H1 (cell line): ENCODE data around the gene ACRBP. TPM values are rescaled to one million over a fixed set of nuclear protein-coding genes. Genes with fewer than 3 reads are reported as not detected.

ENCODE experiments used
- CTCF ChIA-PET: fragments of 300-600 bp; sonication (Branson Sonifier 250); formaldehyde crosslinking; loops from one replicate; lab custom pipeline; 2021; ENCODE audit not compliant: partially characterized antibody; lab: Charles Lee
- POLR2A ChIA-PET: fragments of 300-600 bp; sonication (Branson Sonifier 250); formaldehyde crosslinking; loops from one replicate; lab custom pipeline; 2021; ENCODE audit warnings: inconsistent platforms; ENCODE audit not compliant: partially characterized antibody; lab: Charles Lee
- DNase-seq, 2 experiments: peaks; one replicate each; pipeline versions ENCODE4 v3.0.0 to v3.0.0-alpha.2; 2010 to 2022; ENCODE audit warnings: low spot score in 2 of 2, low read depth in 1 of 2, mixed read lengths in 1 of 2
- FAIRE-seq: peaks from 2 replicates; lab custom pipeline; 2011; peaks lifted over from hg19 to GRCh38; lab: Jason Lieb, UNC
- H2AFZ ChIP-seq: 2 replicates; pipeline ENCODE4 v1.8.1; 2012; ENCODE audit warnings: low read length, inconsistent platforms
- H2AK5ac ChIP-seq: 2 replicates; pipeline ENCODE4 v1.6.1; 2013; ENCODE audit warnings: low read depth, low read length
- H2BK120ac ChIP-seq: replicated peaks from 2 replicates; pipeline ENCODE3; 2013; ENCODE audit warnings: low read depth, low read length, inconsistent platforms
- H2BK12ac ChIP-seq: 2 replicates; pipeline ENCODE4 v1.6.1; 2013; ENCODE audit warnings: low read depth, low read length
- H2BK15ac ChIP-seq: 2 replicates; pipeline ENCODE4 v1.6.1; 2013; ENCODE audit warnings: low read length
- H2BK20ac ChIP-seq: 2 replicates; pipeline ENCODE4 v1.6.1; 2013; ENCODE audit warnings: low read length
- H2BK5ac ChIP-seq: 2 replicates; pipeline ENCODE4 v1.6.1; 2013; ENCODE audit warnings: low read depth, low read length
- H3K14ac ChIP-seq: 2 replicates; pipeline ENCODE4 v1.6.1; 2013; ENCODE audit warnings: inconsistent platforms; ENCODE audit not compliant: insufficient read length
- H3K18ac ChIP-seq: 2 replicates; pipeline ENCODE4 v1.6.1; 2013; ENCODE audit warnings: low read length; ENCODE audit errors: extremely low read depth
- H3K23ac ChIP-seq: 2 replicates; pipeline ENCODE4 v1.6.1; 2013; ENCODE audit warnings: inconsistent platforms; ENCODE audit not compliant: insufficient read length
- H3K23me2 ChIP-seq: 2 replicates; pipeline ENCODE4 v1.6.1; 2013; ENCODE audit warnings: low read depth, low read length
- H3K27ac ChIP-seq: 2 replicates; pipeline ENCODE4 v1.6.1; 2011; ENCODE audit warnings: low read depth, low read length, inconsistent platforms
- H3K27me3 ChIP-seq, 4 experiments: replicated peaks in 1 of 4; 1 replicate in 1 of 4; 2 replicates in 3 of 4; pipeline versions ENCODE4 v1.6.1 to v1.8.1; 2011 to 2013; ENCODE audit warnings: low read length in 3 of 4, mild to moderate bottlenecking in 3 of 4, inconsistent platforms in 2 of 4, mixed read lengths in 2 of 4, moderate library complexity in 1 of 4; ENCODE audit not compliant: control insufficient read depth in 3 of 4, insufficient read depth in 3 of 4; ENCODE audit errors: extremely low read depth in 1 of 4
- H3K36me3 ChIP-seq, 4 experiments: 2 replicates each; pipeline versions ENCODE4 v1.6.1 to v1.8.1; 2011 to 2013; ENCODE audit warnings: mild to moderate bottlenecking in 4 of 4, low read length in 3 of 4, moderate library complexity in 2 of 4, control low read depth in 1 of 4, inconsistent platforms in 1 of 4; ENCODE audit not compliant: insufficient read depth in 4 of 4, control insufficient read depth in 2 of 4
- H3K4ac ChIP-seq: replicated peaks from 2 replicates; pipeline ENCODE3; 2013; ENCODE audit warnings: low read length, low read depth, mixed read lengths, inconsistent platforms; ENCODE audit not compliant: insufficient read length
- H3K4me1 ChIP-seq, 4 experiments: replicated peaks in 1 of 4; 1 replicate in 1 of 4; 2 replicates in 3 of 4; pipeline versions ENCODE4 v1.6.1 to v1.8.1; 2011 to 2013; ENCODE audit warnings: low read length in 3 of 4, inconsistent platforms in 2 of 4, mixed read lengths in 1 of 4; ENCODE audit not compliant: insufficient read depth in 4 of 4, control insufficient read depth in 3 of 4
- H3K4me2 ChIP-seq, 2 experiments: 2 replicates each; pipeline versions ENCODE4 v1.6.1 to v1.8.1; 2011 to 2013; ENCODE audit warnings: low read depth in 2 of 2, low read length in 2 of 2, control low read depth in 1 of 2, inconsistent platforms in 1 of 2, mild to moderate bottlenecking in 1 of 2; ENCODE audit not compliant: insufficient read depth in 1 of 2
- H3K4me3 ChIP-seq, 4 experiments: fragments of 200-600, 300-600 bp in 1 of 4; sonication (generic), shearing (Covaris generic), sonication (Bioruptor Twin) in 1 of 4; 2 replicates each; pipeline versions ENCODE4 v1.5.1 to v1.8.1; 2011 to 2016; ENCODE audit warnings: low read length in 4 of 4, low read depth in 3 of 4, control low read depth in 2 of 4, inconsistent platforms in 2 of 4, mild to moderate bottlenecking in 2 of 4, mixed read lengths in 1 of 4, moderate library complexity in 1 of 4; ENCODE audit not compliant: insufficient read depth in 2 of 4; ENCODE audit errors: extremely low read depth in 1 of 4
- H3K56ac ChIP-seq: replicated peaks from 2 replicates; pipeline ENCODE3; 2013; ENCODE audit warnings: low read depth, mild to moderate bottlenecking, mixed read lengths, low read length, inconsistent platforms; ENCODE audit not compliant: insufficient read length
- H3K79me1 ChIP-seq: 2 replicates; pipeline ENCODE4 v1.6.1; 2013; ENCODE audit warnings: low read depth, low read length, control low read depth
- H3K79me2 ChIP-seq, 2 experiments: 2 replicates each; pipeline versions ENCODE4 v1.6.1 to v1.8.1; 2012 to 2013; ENCODE audit warnings: low read length in 2 of 2, mild to moderate bottlenecking in 2 of 2, inconsistent platforms in 1 of 2; ENCODE audit not compliant: insufficient read depth in 2 of 2, control insufficient read depth in 1 of 2
- H3K9ac ChIP-seq, 4 experiments: replicated peaks in 1 of 4; 1 replicate in 1 of 4; 2 replicates in 3 of 4; pipeline versions ENCODE4 v1.6.1 to v1.8.1; 2011 to 2013; ENCODE audit warnings: low read depth in 3 of 4, low read length in 3 of 4, control low read depth in 2 of 4, mild to moderate bottlenecking in 2 of 4, moderate library complexity in 2 of 4, inconsistent platforms in 1 of 4; ENCODE audit errors: extremely low read depth in 1 of 4
- H3K9me3 ChIP-seq, 2 experiments: 2 replicates each; pipeline versions ENCODE4 v1.6.1 to v1.8.1; 2012 to 2013; ENCODE audit warnings: mild to moderate bottlenecking in 2 of 2, moderate library complexity in 2 of 2, control low read depth in 1 of 2, inconsistent platforms in 1 of 2, low read depth in 1 of 2, low read length in 1 of 2, mixed read lengths in 1 of 2; ENCODE audit not compliant: insufficient read depth in 2 of 2
- H4K20me1 ChIP-seq, 2 experiments: replicated peaks in 1 of 2; 2 replicates each; pipeline versions ENCODE3 to v1.8.1; 2011 to 2013; ENCODE audit warnings: inconsistent platforms in 2 of 2, low read length in 2 of 2, mild to moderate bottlenecking in 1 of 2; ENCODE audit not compliant: insufficient read depth in 2 of 2, control insufficient read depth in 1 of 2
- H4K5ac ChIP-seq: 2 replicates; pipeline ENCODE4 v1.6.1; 2013; ENCODE audit warnings: low read length, low read depth, mixed read lengths, inconsistent platforms; ENCODE audit not compliant: insufficient read length
- H4K8ac ChIP-seq: 2 replicates; pipeline ENCODE4 v1.8.0; 2013; ENCODE audit warnings: mild to moderate bottlenecking, moderate library complexity, low read length, inconsistent platforms; ENCODE audit not compliant: insufficient read depth; ENCODE audit errors: extremely low read depth
- H4K91ac ChIP-seq: replicated peaks from 2 replicates; pipeline ENCODE3; 2013; ENCODE audit warnings: low read length, mixed read lengths, inconsistent platforms; ENCODE audit not compliant: insufficient read length
- CEBPB ChIP-seq: IDR thresholded peaks from 2 replicates; pipeline ENCODE4 v1.6.1; 2012; ENCODE audit warnings: low read depth, low read length
- EZH2 ChIP-seq: fragments of 200-600 bp; sonication (generic); IDR thresholded peaks from 2 replicates; pipeline ENCODE4 v1.7.1; 2012; ENCODE audit warnings: low read depth, mild to moderate bottlenecking, moderate library complexity, low read length, inconsistent platforms; ENCODE audit not compliant: severe bottlenecking
- FOSL1 ChIP-seq: IDR thresholded peaks from 2 replicates; pipeline ENCODE4 v1.6.1; 2011; ENCODE audit warnings: mild to moderate bottlenecking, low read depth, low read length, moderate library complexity; ENCODE audit not compliant: insufficient read depth
- RAD21 ChIP-seq, 2 experiments: IDR thresholded peaks in 1 of 2; conservative IDR thresholded peaks in 1 of 2; 2 replicates each; pipeline ENCODE4 v1.6.1; 2011; ENCODE audit warnings: low read depth in 2 of 2, low read length in 2 of 2, improper control_type of control experiment in 1 of 2, inconsistent platforms in 1 of 2, mild to moderate bottlenecking in 1 of 2, moderate library complexity in 1 of 2
- WGBS, 2 experiments: shearing (Covaris generic) in 1 of 2; methylation state at CpG; one replicate each; pipeline versions ENCODE4 v1.1.6 to v1.1.7; 2013 to 2015; ENCODE audit warnings: low lambda C conversion rate in 2 of 2, mixed read lengths in 2 of 2, inconsistent platforms in 1 of 2, low coverage in 1 of 2, missing lambda C conversion rate in 1 of 2; ENCODE audit not compliant: insufficient replicate concordance in 2 of 2, insufficient coverage in 1 of 2, insufficient read length in 1 of 2; ENCODE audit errors: extremely low coverage in 1 of 2, missing lambda C conversion rate in 1 of 2; 5-methylcytosine and 5-hydroxymethylcytosine counted together
- polyA plus RNA-seq, 7 experiments: library from polyadenylated mRNA; depleted of rRNA in 3 of 7; stranded (reverse) in 5 of 7; unstranded in 2 of 7; fragments of >200 nt in 5 of 7; fragments of 200-250 nt in 2 of 7; gene quantifications; 1 replicate in 5 of 7; 2 replicates in 1 of 7; 4 replicates in 1 of 7; pipeline versions ENCODE4 v1.2.1 to v1.2.3, GENCODE V29; 2011 to 2013; ENCODE audit warnings: missing spikeins in 2 of 7, mixed read lengths in 2 of 7
- total RNA-seq: library from RNA; stranded (reverse); fragmentation: NEBNext Ultra II Directional; extraction: Animal tissue kit (Norgen Biotek cat#: 25700); gene quantifications from 2 replicates; pipeline ENCODE4 v1.2.1, GENCODE V29; 2021
- TF ChIP-seq, protein P1 (sequence below), 3 experiments: IDR thresholded peaks; 1 replicate in 2 of 3; 2 replicates in 1 of 3; pipeline versions ENCODE4 v1.5.1 to v1.6.1; 2011; ENCODE audit warnings: low read length in 3 of 3, mild to moderate bottlenecking in 3 of 3, inconsistent platforms in 2 of 3, low read depth in 1 of 3, moderate library complexity in 1 of 3; ENCODE audit not compliant: insufficient read depth in 1 of 3; ENCODE audit errors: control extremely low read depth in 1 of 3

The ACRBP gene
- total and polyA plus RNA-seq, 2 of the 8 experiments (the other 6 are each of a cell fraction or from before 2014, with no cell fraction given) = 0.80 to 5.2 TPM

- H3K4me2 ChIP-seq = no peak overlapping the region
- no peak overlapping the region for H4K5ac ChIP-seq
- no peak overlapping the region for H3K9ac ChIP-seq
- ChIA-PET POLR2A (interaction anchor here (0.6 to 6.5 kb wide), 7 partner anchors 9 to 306 kb away, joined by 3 to 72 read pairs (median 4); partner anchors contain the start of gene ING4), CTCF (interaction anchor here (0.6 to 9.3 kb wide), 25 partner anchors 8 to 261 kb away, joined by 3 to 125 read pairs (median 4); partner anchors contain the start of genes ACRBP, COPS7A, LPAR5 and NOP2)
- H3K27ac ChIP-seq = no peak overlapping the region
- peaks cover 16% of the 10 kb centered on the region for H3K79me1 ChIP-seq
- H3K14ac ChIP-seq = no peak overlapping the region
- H2AFZ ChIP-seq = no peak overlapping the region
- H2BK120ac ChIP-seq = no peak overlapping the region
- H2AK5ac ChIP-seq = no peak overlapping the region
- no peak overlapping the region for H3K23ac ChIP-seq
- H3K27me3 ChIP-seq = no peaks in the 10 kb centered on the region
- TF ChIP-seq CEBPB (peak; percentile 69), FOSL1 (no peak), EZH2 (no peak), RAD21 (IDR thresholded peaks at IDR 0.05 in 1 of 2, conservative IDR thresholded peaks at IDR 0.05 in 1 of 2; ENCODE audit: low read depth in 2 of 2, low read length in 2 of 2) (peak; percentile 38 to 63)
- TF ChIP-seq, protein P1, sequence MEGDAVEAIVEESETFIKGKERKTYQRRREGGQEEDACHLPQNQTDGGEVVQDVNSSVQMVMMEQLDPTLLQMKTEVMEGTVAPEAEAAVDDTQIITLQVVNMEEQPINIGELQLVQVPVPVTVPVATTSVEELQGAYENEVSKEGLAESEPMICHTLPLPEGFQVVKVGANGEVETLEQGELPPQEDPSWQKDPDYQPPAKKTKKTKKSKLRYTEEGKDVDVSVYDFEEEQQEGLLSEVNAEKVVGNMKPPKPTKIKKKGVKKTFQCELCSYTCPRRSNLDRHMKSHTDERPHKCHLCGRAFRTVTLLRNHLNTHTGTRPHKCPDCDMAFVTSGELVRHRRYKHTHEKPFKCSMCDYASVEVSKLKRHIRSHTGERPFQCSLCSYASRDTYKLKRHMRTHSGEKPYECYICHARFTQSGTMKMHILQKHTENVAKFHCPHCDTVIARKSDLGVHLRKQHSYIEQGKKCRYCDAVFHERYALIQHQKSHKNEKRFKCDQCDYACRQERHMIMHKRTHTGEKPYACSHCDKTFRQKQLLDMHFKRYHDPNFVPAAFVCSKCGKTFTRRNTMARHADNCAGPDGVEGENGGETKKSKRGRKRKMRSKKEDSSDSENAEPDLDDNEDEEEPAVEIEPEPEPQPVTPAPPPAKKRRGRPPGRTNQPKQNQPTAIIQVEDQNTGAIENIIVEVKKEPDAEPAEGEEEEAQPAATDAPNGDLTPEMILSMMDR (IDR thresholded peaks at IDR 0.05; ENCODE audit: control extremely low read depth in 1 of 3, insufficient read depth in 1 of 3, low read depth in 1 of 3, low read length in 3 of 3) = peak in 2 of 3 experiments; percentile 61 to 74; a peak in 3 of 4 replicates
- H3K9me3 ChIP-seq = no peaks in the 10 kb centered on the region
- peaks cover 18 to 87% of the 10 kb centered on the region in 2 experiments for H3K79me2 ChIP-seq
- H3K4me1 ChIP-seq = peaks cover 0 to 9% (median 7%) of the 10 kb centered on the region in 4 experiments; a peak in 6 of 7 replicates
- no peak overlapping the region for H2BK5ac ChIP-seq
- no peak overlapping the region for H4K91ac ChIP-seq
- no peak overlapping the region for H2BK15ac ChIP-seq
- peaks cover 0 to 4% (median 2%) of the 10 kb centered on the region in 4 experiments; a peak in 3 of 8 replicates for H3K36me3 ChIP-seq
- peaks cover 2 to 3% of the 10 kb centered on the region in 2 experiments for H4K20me1 ChIP-seq
- WGBS, 2 experiments = 65% methylated on average over 6 of the region's 6 CpGs; no CpG with 5 or more reads in 1 of the 2 experiments
- FAIRE-seq (no peak), DNase-seq (peak in 1 of 2 experiments; percentile 54)
- peaks cover 8% of the 10 kb centered on the region for H3K23me2 ChIP-seq
- no peak overlapping the region for H2BK20ac ChIP-seq
- H2BK12ac ChIP-seq = no peak overlapping the region
- no peak overlapping the region for H3K18ac ChIP-seq
- H3K4ac ChIP-seq = no peak overlapping the region
- no peak overlapping the region for H3K56ac ChIP-seq
- no peak overlapping the region for H3K4me3 ChIP-seq
- H4K8ac ChIP-seq = no peak overlapping the region
Observed at GRCh38 chr12:6684609-6685008, 37.4 kb upstream of the ACRBP start.
